NB4 (cell line): ENCODE measurements around the gene STK10.

Experiments used
- DNase-seq: peaks from one replicate; pipeline ENCODE4 v3.0.0; 2010; ENCODE audit warnings: low read depth
- H3K4me3 ChIP-seq: one replicate; pipeline ENCODE4 v1.5.1; 2011; ENCODE audit warnings: mild to moderate bottlenecking, low read depth, low read length, moderate library complexity
- CTCF ChIP-seq: IDR thresholded peaks from one replicate; pipeline ENCODE4 v1.5.1; 2012; ENCODE audit warnings: low read depth, low read length
- MYC ChIP-seq: IDR thresholded peaks from 2 replicates; pipeline ENCODE4 v1.6.1; 2011; ENCODE audit warnings: low read depth, low read length
- POLR2A ChIP-seq: IDR thresholded peaks from 2 replicates; pipeline ENCODE4 v1.6.1; 2011; ENCODE audit warnings: mild to moderate bottlenecking; ENCODE audit not compliant: insufficient read length; ENCODE audit errors: extremely low read depth
- TF ChIP-seq, protein P1 (sequence below): IDR thresholded peaks from 2 replicates; pipeline ENCODE4 v1.6.1; 2011; ENCODE audit warnings: low read depth, low read length

STK10 gene

GRCh38 chr5:172059661-172060100 is 128.3 kb downstream of the STK10 start:
- H3K4me3 ChIP-seq = no peak overlapping the region
- peak; percentile 37 for DNase-seq
- TF ChIP-seq MYC (no peak), CTCF (peak; percentile 26), POLR2A (no peak)

DNA sequence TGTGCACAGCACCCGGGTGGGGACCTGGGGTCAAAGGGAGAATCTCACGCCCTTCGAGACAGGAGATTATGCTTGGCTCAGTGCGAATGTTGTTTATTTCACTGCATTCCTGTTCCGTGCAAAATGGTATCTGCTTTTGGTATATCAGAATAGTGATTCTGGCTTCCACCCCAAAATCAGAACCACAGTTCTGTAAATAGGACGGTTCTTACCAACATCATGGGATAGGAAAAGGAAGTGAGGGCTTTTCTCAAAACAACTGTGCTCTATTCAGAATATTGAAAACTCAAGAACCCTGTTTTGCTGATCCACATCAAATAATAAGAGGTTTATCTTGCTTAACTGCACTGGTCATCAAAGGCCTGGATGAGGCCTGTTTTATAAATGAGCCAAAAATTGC is 129.9 kb downstream of the STK10 start:
- no peak for DNase-seq
- TF ChIP-seq, protein P1, sequence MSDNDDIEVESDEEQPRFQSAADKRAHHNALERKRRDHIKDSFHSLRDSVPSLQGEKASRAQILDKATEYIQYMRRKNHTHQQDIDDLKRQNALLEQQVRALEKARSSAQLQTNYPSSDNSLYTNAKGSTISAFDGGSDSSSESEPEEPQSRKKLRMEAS = no peak
- TF ChIP-seq CTCF (no peak), POLR2A (no peak), MYC (no peak)
- H3K4me3 ChIP-seq = no peak overlapping the region

DNA sequence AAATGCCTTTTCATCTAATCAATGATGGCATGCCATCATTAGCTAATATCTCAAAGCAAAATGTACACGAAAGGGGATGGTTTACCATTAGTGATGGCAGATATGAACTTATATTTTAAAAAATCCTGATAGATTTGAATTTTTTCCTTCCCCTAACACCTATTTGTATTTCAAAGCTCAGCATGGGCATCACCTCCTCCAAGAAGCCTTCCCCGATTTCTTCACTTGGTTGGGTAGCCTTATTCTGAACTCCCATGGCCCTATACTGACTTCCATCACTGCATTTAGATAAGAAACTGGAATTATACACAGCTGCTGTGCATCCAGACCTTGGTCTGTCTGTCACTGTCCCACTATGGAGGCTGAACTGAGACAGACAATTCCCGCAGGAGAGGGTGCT is 132.0 kb downstream of the STK10 start:
- TF ChIP-seq POLR2A = no peak
- TF ChIP-seq MYC = no peak
- TF ChIP-seq, protein P1 = no peak
- no peak for TF ChIP-seq CTCF
- DNase-seq = no peak
- H3K4me3 ChIP-seq = no peak overlapping the region

- TF ChIP-seq POLR2A (no peak), CTCF (no peak), MYC (no peak)
- TF ChIP-seq, protein P1 = no peak
- no peak for DNase-seq
- H3K4me3 ChIP-seq = no peak overlapping the region
These were observed 132.6 kb downstream of the STK10 start for GRCh38 chr5:172055421-172055820.

DNA sequence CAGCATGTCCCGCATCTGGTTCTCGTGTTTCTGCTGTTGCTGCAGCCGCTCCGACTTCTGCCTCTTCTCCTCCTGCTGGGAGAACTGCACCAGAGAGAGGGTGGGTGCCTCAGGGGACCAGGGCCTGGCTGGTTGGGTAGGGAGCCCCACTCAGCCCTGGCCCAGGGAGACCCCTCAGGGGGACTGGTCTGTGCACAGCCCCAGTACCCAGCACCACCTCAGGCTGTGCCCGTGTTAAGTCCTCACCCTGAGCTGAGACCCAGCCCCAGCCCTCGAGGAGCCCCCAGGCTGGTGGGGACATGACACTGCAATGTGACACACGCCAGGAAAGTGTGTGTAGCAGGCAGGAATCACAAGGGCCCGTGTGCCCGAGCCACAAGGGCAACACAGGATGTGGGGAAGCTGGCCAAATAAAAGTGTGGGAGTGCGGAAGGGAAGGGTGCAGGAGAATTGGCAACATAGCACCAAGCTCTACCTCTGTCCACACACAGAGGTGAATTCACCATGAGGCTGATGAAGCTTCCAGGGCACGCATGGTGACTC is 133.3 kb downstream of the STK10 start:
- TF ChIP-seq CTCF = no peak
- no peak for TF ChIP-seq MYC
- TF ChIP-seq POLR2A = no peak
- TF ChIP-seq, protein P1 = no peak
- DNase-seq = no peak
- H3K4me3 ChIP-seq = no peak overlapping the region
